Peyer's patch (tissue), 4 donors: ENCODE data around the gene SEPTIN10. TPM values are rescaled to one million over a fixed set of nuclear protein-coding genes. Genes with fewer than 3 reads are reported as not detected.

Experiments
- DNase-seq, 3 donors: peaks; one replicate each; pipeline ENCODE4 v3.0.0-alpha.2; 2017 to 2019
- H3K27ac ChIP-seq, 4 donors: fragments of 200-600 bp; sonication (generic); one replicate each; pipeline ENCODE4 v1.5.1; 2016 to 2019
- H3K27me3 ChIP-seq, 2 donors: fragments of 200-600 bp; sonication (generic); one replicate each; pipeline ENCODE4 v1.5.1; 2019
- H3K36me3 ChIP-seq, 3 donors: fragments of 200-600 bp; sonication (generic); one replicate each; pipeline ENCODE4 v1.5.1; 2016 to 2019
- H3K4me1 ChIP-seq, 4 donors: fragments of 200-600 bp; sonication (generic); one replicate each; pipeline ENCODE4 v1.5.1; 2016 to 2019
- H3K4me3 ChIP-seq, 4 donors: fragments of 200-600 bp; sonication (generic); 1 replicate in 3 of 4; 2 replicates in 1 of 4; pipeline ENCODE4 v1.5.1; 2016 to 2019; ENCODE audit warnings: mild to moderate bottlenecking in 1 of 4
- H3K9me3 ChIP-seq, 4 donors: fragments of 200-600 bp; sonication (generic); one replicate each; pipeline ENCODE4 v1.5.1; 2016 to 2019; ENCODE audit warnings: mild to moderate bottlenecking in 1 of 4
- POLR2A ChIP-seq, 2 donors: fragments of 450-650 bp; IDR thresholded peaks; one replicate each; pipeline ENCODE4 v1.5.1; 2017; ENCODE audit warnings: antibody characterized with exemption in 2 of 2, mild to moderate bottlenecking in 2 of 2, moderate library complexity in 2 of 2
- total RNA-seq, 4 donors: library from RNA; depleted of rRNA; stranded (reverse); fragments of >200 nt; gene quantifications; one replicate each; pipeline ENCODE4 v1.1.0, GENCODE V29; 2016
- TF ChIP-seq, protein P1 (sequence below), 6 experiments: fragments of 450-650 bp in 4 of 6; fragments of 200-600 bp in 2 of 6; sonication (generic) in 1 of 6; IDR thresholded peaks; one replicate each; pipeline ENCODE4 v1.5.1; 2017 to 2019; ENCODE audit warnings: antibody characterized with exemption in 6 of 6, mild to moderate bottlenecking in 3 of 6, moderate library complexity in 1 of 6

Gene SEPTIN10
- total RNA-seq, 4 donors from 2014 or later, result 22.3 to 55.2 (median 53.1) TPM

DNA sequence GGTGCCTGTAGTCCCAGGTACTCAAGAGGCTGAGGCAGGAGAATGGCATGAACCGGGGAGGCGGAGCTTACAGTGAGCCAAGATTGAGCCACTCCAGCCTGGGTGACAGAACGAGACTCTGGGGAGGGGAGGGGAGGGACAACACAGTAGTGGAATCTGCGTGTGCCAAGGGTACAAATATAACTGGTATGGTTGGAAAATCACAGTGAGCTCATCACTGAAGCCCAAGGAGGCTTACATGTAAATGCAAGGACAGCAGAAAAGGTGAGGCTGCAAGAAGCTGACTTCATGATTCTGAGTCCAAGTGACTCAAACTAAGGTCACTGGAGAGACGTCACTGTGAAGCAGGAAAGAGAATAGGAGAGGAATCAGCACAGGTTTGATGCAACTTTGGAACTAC is 9.2 kb downstream of the SEPTIN10 start:
- Histone ChIP-seq H3K27me3 (no peaks in the 10 kb centered on the region), H3K27ac (peak overlapping the region in 1 of 4 donors; percentile 23), H3K9me3 (no peaks in the 10 kb centered on the region), H3K36me3 (no peaks in the 10 kb centered on the region), H3K4me1 (peaks cover 0 to 3% (median 0%) of the 10 kb centered on the region in 4 donors), H3K4me3 (no peak overlapping the region)
- DNase-seq, result peak in 1 of 3 donors; percentile 68
- TF ChIP-seq POLR2A (IDR thresholded peaks at IDR 0.05), result no peak
- TF ChIP-seq, protein P1, sequence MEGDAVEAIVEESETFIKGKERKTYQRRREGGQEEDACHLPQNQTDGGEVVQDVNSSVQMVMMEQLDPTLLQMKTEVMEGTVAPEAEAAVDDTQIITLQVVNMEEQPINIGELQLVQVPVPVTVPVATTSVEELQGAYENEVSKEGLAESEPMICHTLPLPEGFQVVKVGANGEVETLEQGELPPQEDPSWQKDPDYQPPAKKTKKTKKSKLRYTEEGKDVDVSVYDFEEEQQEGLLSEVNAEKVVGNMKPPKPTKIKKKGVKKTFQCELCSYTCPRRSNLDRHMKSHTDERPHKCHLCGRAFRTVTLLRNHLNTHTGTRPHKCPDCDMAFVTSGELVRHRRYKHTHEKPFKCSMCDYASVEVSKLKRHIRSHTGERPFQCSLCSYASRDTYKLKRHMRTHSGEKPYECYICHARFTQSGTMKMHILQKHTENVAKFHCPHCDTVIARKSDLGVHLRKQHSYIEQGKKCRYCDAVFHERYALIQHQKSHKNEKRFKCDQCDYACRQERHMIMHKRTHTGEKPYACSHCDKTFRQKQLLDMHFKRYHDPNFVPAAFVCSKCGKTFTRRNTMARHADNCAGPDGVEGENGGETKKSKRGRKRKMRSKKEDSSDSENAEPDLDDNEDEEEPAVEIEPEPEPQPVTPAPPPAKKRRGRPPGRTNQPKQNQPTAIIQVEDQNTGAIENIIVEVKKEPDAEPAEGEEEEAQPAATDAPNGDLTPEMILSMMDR (IDR thresholded peaks at IDR 0.05), result no peak

DNA sequence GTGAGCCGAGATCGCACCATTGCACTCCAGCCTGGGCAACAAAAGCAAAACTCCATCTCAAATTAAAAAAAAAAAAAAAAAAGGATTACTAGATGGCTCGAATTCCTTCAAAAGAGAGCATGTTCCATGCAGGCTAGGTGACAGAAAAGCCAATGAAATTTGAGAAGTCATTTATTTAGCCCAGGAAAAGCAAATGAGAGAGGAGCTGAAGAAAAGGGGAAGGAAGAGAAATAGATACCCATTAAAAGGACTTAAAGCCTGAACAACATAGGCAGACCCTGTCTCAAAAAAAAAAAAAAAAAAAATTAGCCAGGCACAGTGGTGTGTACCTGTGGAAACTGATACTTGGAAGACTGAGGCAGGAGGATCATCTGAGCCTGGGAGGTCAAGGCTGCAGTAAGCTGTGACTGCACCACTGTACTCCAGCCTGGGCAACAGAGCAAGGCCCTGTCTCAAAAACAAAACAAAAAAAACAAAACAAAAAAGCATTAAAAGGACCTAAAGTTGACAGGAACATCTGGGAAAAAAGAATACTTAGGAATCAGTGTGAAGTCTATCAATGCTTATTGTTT is 11.1 kb downstream of the SEPTIN10 start:
- no peak for TF ChIP-seq POLR2A (IDR thresholded peaks at IDR 0.05)
- TF ChIP-seq, protein P1 (IDR thresholded peaks at IDR 0.05), result no peak
- no peak for DNase-seq
- no peak overlapping the region for H3K4me3 ChIP-seq

DNA sequence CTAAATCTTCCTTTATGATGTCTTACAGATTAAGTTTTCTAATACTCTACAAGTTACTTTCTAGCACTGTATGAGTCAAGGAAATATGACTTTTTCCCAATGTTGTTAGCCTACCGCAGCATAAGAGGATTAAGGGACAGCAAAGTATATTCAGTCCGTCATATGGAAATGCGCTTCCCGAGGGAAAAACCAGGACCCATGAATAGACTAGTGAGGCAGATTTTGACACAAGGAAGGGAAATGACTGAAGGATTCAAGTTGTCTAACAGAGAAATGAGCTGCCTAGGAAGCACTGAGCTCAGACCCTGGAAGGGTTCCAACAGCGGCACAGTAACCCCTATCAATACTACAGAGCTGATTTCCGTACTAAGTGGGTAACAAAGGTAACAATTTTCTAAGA is 12.0 kb downstream of the SEPTIN10 start:
- H3K36me3 ChIP-seq, result no peaks in the 10 kb centered on the region
- no peaks in the 10 kb centered on the region for H3K27me3 ChIP-seq
- no peak overlapping the region for H3K4me3 ChIP-seq
- TF ChIP-seq, protein P1 (IDR thresholded peaks at IDR 0.05), result no peak
- H3K27ac ChIP-seq, result no peak overlapping the region
- H3K9me3 ChIP-seq, result no peaks in the 10 kb centered on the region
- H3K4me1 ChIP-seq, result no peaks in the 10 kb centered on the region
- DNase-seq, result no peak

More for the DNA sequence above, 11.1 kb downstream of the SEPTIN10 start:
- Histone ChIP-seq H3K4me1 (no peaks in the 10 kb centered on the region), H3K9me3 (no peaks in the 10 kb centered on the region), H3K36me3 (no peaks in the 10 kb centered on the region), H3K27me3 (no peaks in the 10 kb centered on the region), H3K27ac (no peak overlapping the region)

DNA sequence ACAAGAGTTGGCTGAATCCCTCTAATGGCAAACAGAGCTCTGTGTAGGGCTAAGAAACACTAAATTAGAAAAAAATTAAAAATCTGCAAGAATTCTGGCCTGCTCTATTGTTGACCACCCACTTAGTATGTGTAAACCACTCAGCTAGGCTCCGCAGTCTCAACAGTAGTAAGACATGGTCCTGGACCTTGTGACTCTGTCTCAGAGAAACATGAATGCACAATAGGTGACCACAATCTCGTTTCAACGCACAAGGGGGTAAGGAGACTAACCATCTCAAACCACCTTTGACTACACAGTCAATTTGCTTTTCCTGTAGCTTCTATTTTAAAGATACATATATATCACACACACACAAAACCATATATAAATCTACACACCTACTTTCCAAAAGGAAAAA is 16.5 kb downstream of the SEPTIN10 start:
- H3K36me3 ChIP-seq, result no peaks in the 10 kb centered on the region
- H3K4me3 ChIP-seq, result no peak overlapping the region
- no peaks in the 10 kb centered on the region for H3K9me3 ChIP-seq
- no peak for DNase-seq
- H3K27me3 ChIP-seq, result no peaks in the 10 kb centered on the region
- TF ChIP-seq, protein P1 (IDR thresholded peaks at IDR 0.05), result no peak
- TF ChIP-seq POLR2A (IDR thresholded peaks at IDR 0.05), result no peak
- H3K27ac ChIP-seq, result no peak overlapping the region
- no peaks in the 10 kb centered on the region for H3K4me1 ChIP-seq

DNA sequence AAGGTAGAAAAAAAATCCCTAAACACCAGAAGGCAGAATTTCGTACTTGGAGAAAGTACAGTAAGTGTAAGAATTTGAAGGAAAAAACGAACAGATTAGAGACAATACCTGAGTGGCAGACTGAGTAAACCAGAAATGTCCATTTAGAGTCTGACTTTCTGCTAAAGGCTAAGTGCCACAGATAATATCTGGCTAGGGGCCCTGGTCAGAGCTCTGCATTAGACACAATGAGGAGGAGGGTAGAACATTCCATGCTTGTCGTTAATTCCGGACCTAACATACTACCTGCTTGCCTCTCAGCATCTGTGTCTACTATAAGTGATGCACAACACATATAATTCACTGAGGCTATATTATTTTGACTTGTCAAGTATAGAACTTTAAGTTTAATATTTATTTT is 18.1 kb downstream of the SEPTIN10 start:
- no peak for DNase-seq
- H3K27me3 ChIP-seq, result no peaks in the 10 kb centered on the region
- peaks cover 0 to 3% (median 0%) of the 10 kb centered on the region in 3 donors for H3K36me3 ChIP-seq
- H3K9me3 ChIP-seq, result no peaks in the 10 kb centered on the region
- no peak overlapping the region for H3K4me3 ChIP-seq
- TF ChIP-seq POLR2A (IDR thresholded peaks at IDR 0.05), result no peak
- TF ChIP-seq, protein P1 (IDR thresholded peaks at IDR 0.05), result no peak
- H3K4me1 ChIP-seq, result no peaks in the 10 kb centered on the region
- no peak overlapping the region for H3K27ac ChIP-seq
